Nephron progenitor cell (in vitro differentiated cells): ENCODE measurements around the gene TMEM150C.
A peak's percentile ranks its signal among the peaks of the same experiment; 100 is the strongest.

Experiments used
- DNase-seq: peaks from one replicate; pipeline ENCODE4 v3.0.0; 2021
- H3K27ac Mint-ChIP-seq: 2 replicates; pipeline ENCODE4 v1.8.0; 2021; ENCODE audit warnings: mild to moderate bottlenecking, moderate library complexity, mixed read lengths
- H3K27me3 Mint-ChIP-seq: 2 replicates; pipeline ENCODE4 v1.8.0; 2021; ENCODE audit warnings: mild to moderate bottlenecking, low read depth, mixed read lengths; ENCODE audit not compliant: poor library complexity
- H3K36me3 Mint-ChIP-seq: 2 replicates; pipeline ENCODE4 v1.8.0; 2021; ENCODE audit warnings: low read depth, mixed read lengths
- H3K4me1 Mint-ChIP-seq: 2 replicates; pipeline ENCODE4 v1.8.0; 2021; ENCODE audit warnings: mixed read lengths
- H3K4me3 Mint-ChIP-seq: 2 replicates; pipeline ENCODE4 v1.8.0; 2021; ENCODE audit warnings: mild to moderate bottlenecking, moderate library complexity, mixed read lengths
- H3K9me3 Mint-ChIP-seq: 2 replicates; pipeline ENCODE4 v1.8.0; 2021; ENCODE audit warnings: mild to moderate bottlenecking, moderate library complexity, mixed read lengths
- TF ChIP-seq, protein P1 (sequence below): fragments of 200-600 bp; sonication (generic); IDR thresholded peaks from 2 replicates; pipeline ENCODE4 v1.5.0; 2021; ENCODE audit warnings: antibody characterized with exemption

Gene TMEM150C

DNA sequence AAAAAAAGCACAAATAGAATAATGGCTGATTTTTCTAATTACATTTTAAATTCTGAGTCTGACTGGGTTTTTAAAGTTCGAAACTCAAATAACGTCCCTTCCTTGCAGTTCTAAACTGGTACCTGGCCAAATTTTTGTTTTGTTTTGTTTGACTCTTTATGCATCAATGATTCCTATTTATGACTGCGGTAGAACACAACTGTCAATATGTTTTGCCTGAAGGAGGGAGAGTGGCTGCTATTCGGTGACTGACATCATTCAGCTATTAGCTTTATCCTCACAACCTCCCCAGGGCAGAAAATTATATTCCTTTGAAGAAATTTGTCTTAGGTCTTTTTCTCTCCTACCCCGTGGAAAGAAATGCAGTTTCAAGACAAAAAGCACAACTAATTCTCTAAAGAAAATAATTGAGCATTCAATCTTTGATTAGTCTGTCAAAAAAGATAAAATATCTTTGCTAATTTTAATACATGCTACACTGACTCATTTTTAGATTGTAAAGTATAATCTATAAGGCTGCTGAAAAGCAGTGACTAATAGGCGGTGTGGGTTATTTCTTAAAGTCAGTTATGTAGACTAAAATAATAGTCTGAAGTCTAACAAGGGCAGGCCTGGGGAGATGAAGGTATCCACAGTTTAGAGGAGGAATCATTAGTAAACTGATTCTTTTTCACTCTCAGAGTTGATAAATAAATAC is 61.9 kb downstream of the TMEM150C start:
- peaks cover 26% of the 10 kb centered on the region for H3K36me3 Mint-ChIP-seq
- H3K27me3 Mint-ChIP-seq = no peaks in the 10 kb centered on the region
- H3K4me3 Mint-ChIP-seq = no peak overlapping the region
- H3K9me3 Mint-ChIP-seq = no peaks in the 10 kb centered on the region
- H3K4me1 Mint-ChIP-seq = no peaks in the 10 kb centered on the region
- no peak for DNase-seq
- TF ChIP-seq, protein P1, sequence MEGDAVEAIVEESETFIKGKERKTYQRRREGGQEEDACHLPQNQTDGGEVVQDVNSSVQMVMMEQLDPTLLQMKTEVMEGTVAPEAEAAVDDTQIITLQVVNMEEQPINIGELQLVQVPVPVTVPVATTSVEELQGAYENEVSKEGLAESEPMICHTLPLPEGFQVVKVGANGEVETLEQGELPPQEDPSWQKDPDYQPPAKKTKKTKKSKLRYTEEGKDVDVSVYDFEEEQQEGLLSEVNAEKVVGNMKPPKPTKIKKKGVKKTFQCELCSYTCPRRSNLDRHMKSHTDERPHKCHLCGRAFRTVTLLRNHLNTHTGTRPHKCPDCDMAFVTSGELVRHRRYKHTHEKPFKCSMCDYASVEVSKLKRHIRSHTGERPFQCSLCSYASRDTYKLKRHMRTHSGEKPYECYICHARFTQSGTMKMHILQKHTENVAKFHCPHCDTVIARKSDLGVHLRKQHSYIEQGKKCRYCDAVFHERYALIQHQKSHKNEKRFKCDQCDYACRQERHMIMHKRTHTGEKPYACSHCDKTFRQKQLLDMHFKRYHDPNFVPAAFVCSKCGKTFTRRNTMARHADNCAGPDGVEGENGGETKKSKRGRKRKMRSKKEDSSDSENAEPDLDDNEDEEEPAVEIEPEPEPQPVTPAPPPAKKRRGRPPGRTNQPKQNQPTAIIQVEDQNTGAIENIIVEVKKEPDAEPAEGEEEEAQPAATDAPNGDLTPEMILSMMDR = no peak
- no peak overlapping the region for H3K27ac Mint-ChIP-seq

DNA sequence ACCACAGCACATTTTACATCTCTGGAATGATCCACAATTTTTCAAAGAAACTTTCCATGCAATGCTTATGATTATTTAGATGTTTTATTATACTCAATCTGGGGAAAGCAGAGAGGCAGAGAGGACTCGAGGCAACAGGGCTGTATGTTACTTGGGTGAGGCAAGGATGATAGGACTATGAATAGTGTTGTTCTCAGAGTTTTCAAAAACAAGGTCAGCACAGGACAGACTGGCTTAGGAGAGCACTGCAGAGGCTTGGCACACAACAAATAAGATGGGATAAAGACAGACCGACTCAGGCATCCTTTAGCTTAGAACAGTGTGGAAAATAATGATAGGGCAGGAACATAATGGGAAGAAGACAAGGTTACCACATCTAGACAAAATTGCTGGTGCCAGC is 65.4 kb downstream of the TMEM150C start:
- TF ChIP-seq, protein P1 = no peak
- Mint-ChIP-seq H3K36me3 (peaks cover 17% of the 10 kb centered on the region), H3K27me3 (no peaks in the 10 kb centered on the region), H3K27ac (no peak overlapping the region), H3K4me1 (peaks cover 5% of the 10 kb centered on the region), H3K9me3 (no peaks in the 10 kb centered on the region), H3K4me3 (no peak overlapping the region)
- DNase-seq = no peak

DNA sequence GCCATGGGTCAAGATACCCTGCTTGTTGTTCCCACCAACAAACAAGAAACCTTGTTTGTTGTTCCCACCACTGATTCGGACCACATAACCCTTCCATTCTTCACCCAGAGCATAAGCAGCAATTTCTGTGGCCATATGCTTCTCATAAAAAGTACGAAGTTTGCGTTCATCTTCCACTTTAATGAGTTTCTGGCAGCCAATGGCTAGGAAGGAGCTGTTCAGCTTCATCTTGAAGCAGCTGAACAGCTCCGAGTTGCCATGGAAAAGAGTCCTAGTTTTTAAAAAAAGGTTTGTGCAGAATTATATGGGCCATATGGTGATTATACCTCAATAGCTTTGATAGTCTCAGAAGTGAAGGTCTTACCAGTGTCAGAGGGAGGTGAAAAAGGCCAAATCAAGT is 66.1 kb downstream of the TMEM150C start:
- H3K36me3 Mint-ChIP-seq = peaks cover 17% of the 10 kb centered on the region
- TF ChIP-seq, protein P1 = no peak
- no peaks in the 10 kb centered on the region for H3K27me3 Mint-ChIP-seq
- peaks cover 11% of the 10 kb centered on the region for H3K4me1 Mint-ChIP-seq
- no peak overlapping the region for H3K4me3 Mint-ChIP-seq
- no peak for DNase-seq
- no peak overlapping the region for H3K27ac Mint-ChIP-seq
- H3K9me3 Mint-ChIP-seq = no peaks in the 10 kb centered on the region

DNA sequence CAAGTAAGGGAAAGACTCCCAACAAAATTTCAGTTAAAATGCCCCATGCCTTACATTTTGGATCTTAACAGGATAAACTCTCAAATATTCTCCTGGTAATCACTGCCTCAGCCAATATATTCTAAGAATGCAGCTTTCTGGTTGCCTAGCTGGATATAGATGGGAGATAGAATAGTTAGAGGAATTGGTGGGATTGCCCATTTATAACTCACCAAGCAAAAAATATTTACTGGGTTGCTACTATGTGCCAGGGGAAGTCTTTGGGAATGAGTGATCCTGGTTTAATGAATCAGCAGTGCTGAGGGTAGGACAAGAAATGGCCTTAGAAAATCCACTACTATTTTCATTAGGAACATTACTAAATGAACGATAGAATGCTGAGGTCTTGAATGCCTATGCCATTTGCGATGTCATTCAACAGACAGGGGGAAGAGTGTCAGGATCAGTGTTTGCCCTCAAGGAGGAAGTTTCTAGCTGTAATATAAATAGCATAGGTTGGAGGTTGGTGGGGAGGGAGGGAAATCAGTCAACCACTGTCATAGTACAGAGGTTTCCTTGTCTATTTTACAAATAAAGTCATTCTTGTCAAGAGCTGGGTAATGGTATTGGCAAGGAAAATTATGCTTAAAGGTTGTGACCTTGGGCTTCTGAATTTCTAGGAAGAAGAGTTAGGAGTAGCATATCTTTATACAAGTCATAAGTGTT is 67.9 kb downstream of the TMEM150C start:
- DNase-seq = no peak
- Mint-ChIP-seq H3K27ac (no peak overlapping the region), H3K36me3 (peaks cover 29% of the 10 kb centered on the region), H3K9me3 (no peaks in the 10 kb centered on the region), H3K27me3 (no peaks in the 10 kb centered on the region), H3K4me1 (peaks cover 17% of the 10 kb centered on the region), H3K4me3 (no peak overlapping the region)
- TF ChIP-seq, protein P1 = no peak

DNA sequence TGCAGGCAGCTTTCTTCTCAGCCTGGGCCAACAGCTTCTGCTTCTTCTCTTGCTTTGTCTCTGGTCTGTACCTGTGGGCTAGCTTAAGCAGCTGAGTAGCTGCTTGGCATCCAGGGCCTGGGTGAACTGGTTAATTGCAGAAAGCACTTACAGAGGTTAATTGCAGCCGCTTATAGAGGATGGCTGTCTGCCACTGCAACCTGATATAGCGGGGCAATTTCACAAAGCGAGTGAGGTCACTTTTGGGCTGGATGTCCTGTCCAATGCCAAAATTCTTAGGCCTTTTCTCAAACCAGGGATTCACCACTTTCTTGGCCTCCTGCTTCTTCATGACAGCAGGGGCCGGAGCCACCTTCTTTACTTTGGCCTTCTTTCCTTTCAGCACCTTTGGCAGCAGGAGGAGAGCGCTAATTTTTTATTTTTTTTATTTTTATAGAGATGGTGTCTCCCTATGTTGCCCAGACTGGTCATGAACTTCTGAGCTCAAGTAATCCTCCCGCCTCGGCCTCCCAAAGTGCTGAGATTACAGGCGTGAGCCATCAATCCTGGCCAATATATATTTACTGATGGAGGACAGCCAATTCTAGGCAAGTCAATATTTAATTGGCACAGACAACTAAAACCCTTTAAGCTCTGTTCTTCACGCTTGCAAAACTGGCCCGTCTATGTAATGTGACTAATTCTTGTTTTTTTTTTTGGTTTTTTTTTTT is 70.4 kb downstream of the TMEM150C start:
- H3K4me3 Mint-ChIP-seq = no peak overlapping the region
- H3K9me3 Mint-ChIP-seq = no peaks in the 10 kb centered on the region
- TF ChIP-seq, protein P1 = no peak
- peaks cover 17% of the 10 kb centered on the region for H3K4me1 Mint-ChIP-seq
- H3K27ac Mint-ChIP-seq = peak overlapping the region; percentile 72
- peaks cover 28% of the 10 kb centered on the region for H3K36me3 Mint-ChIP-seq
- DNase-seq = no peak
- no peaks in the 10 kb centered on the region for H3K27me3 Mint-ChIP-seq
